IPS-18a (cell line): Measurements from ENCODE around the gene FBXO8.

ENCODE experiments used
- H3K27ac ChIP-seq: one replicate; pipeline ENCODE4 v1.5.1; 2013; ENCODE audit warnings: low read length
- H3K27me3 ChIP-seq: one replicate; pipeline ENCODE4 v1.6.1; 2013; ENCODE audit warnings: mild to moderate bottlenecking, low read length; ENCODE audit not compliant: control insufficient read depth, insufficient read depth
- H3K36me3 ChIP-seq: one replicate; pipeline ENCODE4 v1.6.1; 2013; ENCODE audit warnings: low read depth, low read length; ENCODE audit not compliant: control insufficient read depth
- H3K4me1 ChIP-seq: one replicate; pipeline ENCODE4 v1.6.1; 2013; ENCODE audit warnings: low read depth, low read length; ENCODE audit not compliant: control insufficient read depth
- H3K4me3 ChIP-seq: one replicate; pipeline ENCODE4 v1.5.1; 2013; ENCODE audit warnings: low read length
- H3K9ac ChIP-seq: one replicate; pipeline ENCODE4 v1.6.1; 2013; ENCODE audit warnings: mild to moderate bottlenecking, low read length, moderate library complexity
- H3K9me3 ChIP-seq: one replicate; pipeline ENCODE4 v1.6.1; 2013; ENCODE audit warnings: low read depth, low read length; ENCODE audit not compliant: control insufficient read depth

The FBXO8 gene

DNA sequence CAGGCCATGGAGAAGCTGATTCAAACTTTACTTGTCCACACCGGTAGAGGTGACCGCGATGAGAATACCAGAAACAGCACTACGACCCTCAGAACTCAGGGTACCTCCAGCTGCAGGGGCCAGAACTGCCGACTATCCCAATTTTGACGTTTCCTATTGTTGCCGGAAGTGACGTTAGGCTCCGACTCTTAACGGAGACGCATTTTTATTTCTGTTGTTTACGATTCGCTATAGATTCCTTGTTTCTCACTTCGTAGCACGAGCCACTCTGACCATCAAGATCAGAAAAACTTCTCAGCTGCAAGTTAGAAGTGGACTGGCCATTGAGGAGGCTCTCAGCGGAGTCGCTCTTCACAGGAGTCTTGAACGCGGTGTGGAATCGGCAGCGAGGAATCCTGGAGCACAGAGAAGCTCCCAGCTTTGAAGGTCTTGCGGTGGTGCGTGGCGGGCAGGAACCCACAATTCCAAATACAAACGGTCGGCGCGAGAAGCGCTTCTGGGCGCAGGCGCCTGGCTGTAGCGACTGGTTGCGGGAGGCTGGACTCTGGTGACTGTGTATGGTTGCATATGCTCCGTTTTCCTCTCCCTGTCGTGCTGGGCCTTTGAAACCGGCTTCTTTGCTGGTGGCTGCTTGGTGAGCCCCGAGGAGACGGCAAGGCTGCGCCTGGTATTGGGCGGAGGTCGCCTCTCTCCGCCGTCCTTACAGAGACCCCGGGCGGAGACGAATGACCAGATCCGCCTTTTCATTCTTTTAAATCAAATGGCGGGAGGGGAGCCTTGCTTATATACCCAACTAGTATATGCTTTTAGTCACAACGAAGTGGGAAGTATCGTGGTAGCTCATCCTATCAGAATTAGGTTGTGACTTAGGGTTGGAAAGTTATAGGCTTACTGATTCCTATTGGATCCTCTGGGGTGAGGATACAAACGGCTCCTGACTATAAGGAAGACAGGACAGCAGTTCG is at the start of gene FBXO8, which contains the start of gene CEP44:
Gene FBXO8, minus strand, starts transcription at position 161 of the 965 bp plus-strand sequence. CDS start 20,575 bp downstream, outside the sequence.
Gene CEP44, plus strand, starts transcription at position 405 of the 965 bp plus-strand sequence. CDS start 15,211 bp downstream, outside the sequence.
- H3K27ac ChIP-seq: peak within 1 kb of the TSS; percentile 100
- H3K4me3 ChIP-seq: peak within 1 kb of the TSS; percentile 91
- no peaks in the 10 kb centered on the region for H3K27me3 ChIP-seq
- H3K36me3 ChIP-seq: no peaks in the 10 kb centered on the region
- H3K4me1 ChIP-seq: peaks cover 6% of the 10 kb centered on the region
- H3K9ac ChIP-seq: peak within 1 kb of the TSS; percentile 98
- H3K9me3 ChIP-seq: no peaks in the 10 kb centered on the region

- no peaks in the 10 kb centered on the region for H3K36me3 ChIP-seq
- H3K9ac ChIP-seq: no peak overlapping the region
- no peak overlapping the region for H3K27ac ChIP-seq
- H3K27me3 ChIP-seq: no peaks in the 10 kb centered on the region
- no peaks in the 10 kb centered on the region for H3K4me1 ChIP-seq
- no peak overlapping the region for H3K4me3 ChIP-seq
- no peaks in the 10 kb centered on the region for H3K9me3 ChIP-seq
Observed at GRCh38 chr4:174332741-174333493, 49.5 kb upstream of the FBXO8 start.

GRCh38 chr4:174324725-174325124 is 41.3 kb upstream of the FBXO8 start:
- H3K4me1 ChIP-seq: no peaks in the 10 kb centered on the region
- no peak overlapping the region for H3K9ac ChIP-seq
- no peaks in the 10 kb centered on the region for H3K9me3 ChIP-seq
- H3K36me3 ChIP-seq: no peaks in the 10 kb centered on the region
- no peak overlapping the region for H3K27ac ChIP-seq
- no peak overlapping the region for H3K4me3 ChIP-seq
- no peaks in the 10 kb centered on the region for H3K27me3 ChIP-seq

- no peak overlapping the region for H3K4me3 ChIP-seq
- H3K9ac ChIP-seq: no peak overlapping the region
- no peaks in the 10 kb centered on the region for H3K4me1 ChIP-seq
- H3K9me3 ChIP-seq: no peaks in the 10 kb centered on the region
- no peaks in the 10 kb centered on the region for H3K27me3 ChIP-seq
- H3K36me3 ChIP-seq: no peaks in the 10 kb centered on the region
- H3K27ac ChIP-seq: no peak overlapping the region
Observed at GRCh38 chr4:174324236-174324635, 40.8 kb upstream of the FBXO8 start.

DNA sequence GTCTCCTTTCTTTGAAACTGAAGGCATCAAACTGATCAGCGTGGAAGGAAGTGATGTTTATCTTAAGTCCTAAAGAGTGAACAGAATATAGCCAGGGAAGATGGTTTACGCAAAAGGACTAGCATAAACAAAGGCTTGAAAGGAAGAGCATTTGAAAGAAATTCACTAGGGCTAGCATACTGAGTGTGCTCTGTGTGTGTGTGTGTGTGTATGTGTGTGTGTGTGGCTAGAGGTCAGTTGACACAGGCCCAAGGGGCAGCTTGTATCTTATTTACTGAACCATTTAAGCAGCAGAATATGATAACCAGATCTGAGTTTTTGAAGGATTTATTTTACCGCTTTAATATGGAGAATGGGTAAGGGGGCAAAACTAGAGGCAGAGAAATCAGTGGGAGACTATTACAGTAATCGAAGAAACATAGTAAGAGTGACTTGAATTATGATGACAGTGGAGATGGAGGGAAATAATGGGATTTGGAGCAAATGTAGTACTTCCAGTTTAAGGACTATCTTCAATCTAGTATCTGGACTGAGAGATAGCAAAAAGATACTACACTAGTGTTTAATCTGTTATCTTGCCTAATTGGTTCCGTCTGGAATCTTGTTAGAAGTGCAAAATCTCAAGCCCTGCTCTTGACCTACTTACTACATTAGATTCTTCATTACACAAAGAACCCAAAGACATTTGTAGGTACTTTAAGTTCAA is 37.2 kb upstream of the FBXO8 start:
- Histone ChIP-seq H3K9ac (no peak overlapping the region), H3K27ac (no peak overlapping the region), H3K27me3 (no peaks in the 10 kb centered on the region), H3K9me3 (no peaks in the 10 kb centered on the region), H3K36me3 (no peaks in the 10 kb centered on the region), H3K4me3 (no peak overlapping the region), H3K4me1 (no peaks in the 10 kb centered on the region)

- Histone ChIP-seq H3K36me3 (no peaks in the 10 kb centered on the region), H3K4me1 (no peaks in the 10 kb centered on the region), H3K9ac (no peak overlapping the region), H3K27ac (no peak overlapping the region), H3K9me3 (no peaks in the 10 kb centered on the region), H3K4me3 (no peak overlapping the region), H3K27me3 (no peaks in the 10 kb centered on the region)
Observed at GRCh38 chr4:174318829-174319764, 35.6 kb upstream of the FBXO8 start.

GRCh38 chr4:174317531-174317930 is 34.1 kb upstream of the FBXO8 start:
- H3K9ac ChIP-seq: no peak overlapping the region
- no peaks in the 10 kb centered on the region for H3K27me3 ChIP-seq
- no peaks in the 10 kb centered on the region for H3K9me3 ChIP-seq
- no peaks in the 10 kb centered on the region for H3K4me1 ChIP-seq
- H3K27ac ChIP-seq: no peak overlapping the region
- H3K4me3 ChIP-seq: no peak overlapping the region
- H3K36me3 ChIP-seq: no peaks in the 10 kb centered on the region

DNA sequence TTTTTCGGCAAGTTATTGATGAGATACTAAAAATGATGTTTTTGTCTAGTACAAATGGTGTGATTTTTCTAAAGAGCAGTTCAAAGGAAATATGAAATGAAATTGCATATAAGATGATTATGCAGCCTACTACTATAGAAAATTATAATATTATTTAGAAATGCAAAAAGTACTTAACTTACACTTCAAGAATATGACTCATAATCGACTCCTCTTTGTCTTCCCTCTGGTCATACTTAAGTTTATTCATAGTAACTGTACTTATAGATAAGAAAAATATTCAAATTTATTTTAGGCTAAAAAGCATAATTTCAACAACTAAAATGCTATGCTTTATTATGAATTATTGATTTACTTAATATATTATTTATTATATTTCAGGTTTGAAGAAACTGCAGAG is 33.5 kb upstream of the FBXO8 start:
- Histone ChIP-seq H3K4me1 (no peaks in the 10 kb centered on the region), H3K27ac (no peak overlapping the region), H3K9ac (no peak overlapping the region), H3K36me3 (no peaks in the 10 kb centered on the region), H3K9me3 (no peaks in the 10 kb centered on the region), H3K27me3 (no peaks in the 10 kb centered on the region), H3K4me3 (no peak overlapping the region)

- peaks cover 3% of the 10 kb centered on the region for H3K36me3 ChIP-seq
- no peak overlapping the region for H3K27ac ChIP-seq
- H3K4me3 ChIP-seq: no peak overlapping the region
- no peaks in the 10 kb centered on the region for H3K27me3 ChIP-seq
- no peaks in the 10 kb centered on the region for H3K9me3 ChIP-seq
- no peak overlapping the region for H3K9ac ChIP-seq
- no peaks in the 10 kb centered on the region for H3K4me1 ChIP-seq
Observed at GRCh38 chr4:174316546-174316945, 33.1 kb upstream of the FBXO8 start.

- no peak overlapping the region for H3K9ac ChIP-seq
- H3K4me1 ChIP-seq: no peaks in the 10 kb centered on the region
- H3K36me3 ChIP-seq: peaks cover 4% of the 10 kb centered on the region
- no peaks in the 10 kb centered on the region for H3K27me3 ChIP-seq
- H3K9me3 ChIP-seq: no peaks in the 10 kb centered on the region
- no peak overlapping the region for H3K4me3 ChIP-seq
- H3K27ac ChIP-seq: no peak overlapping the region
Observed at GRCh38 chr4:174314770-174315169, 31.3 kb upstream of the FBXO8 start.
